GM12801 (cell line): ENCODE results near the gene RTN1.

ENCODE experiments used
- TF ChIP-seq, protein P1 (sequence below): IDR thresholded peaks from one replicate; pipeline ENCODE4 v1.5.1; 2011; ENCODE audit warnings: control low read depth; ENCODE audit not compliant: insufficient read length; ENCODE audit errors: extremely low read depth

Gene RTN1

GRCh38 chr14:59831121-59831730, 39.4 kb downstream of the RTN1 start:
- TF ChIP-seq, protein P1, sequence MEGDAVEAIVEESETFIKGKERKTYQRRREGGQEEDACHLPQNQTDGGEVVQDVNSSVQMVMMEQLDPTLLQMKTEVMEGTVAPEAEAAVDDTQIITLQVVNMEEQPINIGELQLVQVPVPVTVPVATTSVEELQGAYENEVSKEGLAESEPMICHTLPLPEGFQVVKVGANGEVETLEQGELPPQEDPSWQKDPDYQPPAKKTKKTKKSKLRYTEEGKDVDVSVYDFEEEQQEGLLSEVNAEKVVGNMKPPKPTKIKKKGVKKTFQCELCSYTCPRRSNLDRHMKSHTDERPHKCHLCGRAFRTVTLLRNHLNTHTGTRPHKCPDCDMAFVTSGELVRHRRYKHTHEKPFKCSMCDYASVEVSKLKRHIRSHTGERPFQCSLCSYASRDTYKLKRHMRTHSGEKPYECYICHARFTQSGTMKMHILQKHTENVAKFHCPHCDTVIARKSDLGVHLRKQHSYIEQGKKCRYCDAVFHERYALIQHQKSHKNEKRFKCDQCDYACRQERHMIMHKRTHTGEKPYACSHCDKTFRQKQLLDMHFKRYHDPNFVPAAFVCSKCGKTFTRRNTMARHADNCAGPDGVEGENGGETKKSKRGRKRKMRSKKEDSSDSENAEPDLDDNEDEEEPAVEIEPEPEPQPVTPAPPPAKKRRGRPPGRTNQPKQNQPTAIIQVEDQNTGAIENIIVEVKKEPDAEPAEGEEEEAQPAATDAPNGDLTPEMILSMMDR = no peak

DNA sequence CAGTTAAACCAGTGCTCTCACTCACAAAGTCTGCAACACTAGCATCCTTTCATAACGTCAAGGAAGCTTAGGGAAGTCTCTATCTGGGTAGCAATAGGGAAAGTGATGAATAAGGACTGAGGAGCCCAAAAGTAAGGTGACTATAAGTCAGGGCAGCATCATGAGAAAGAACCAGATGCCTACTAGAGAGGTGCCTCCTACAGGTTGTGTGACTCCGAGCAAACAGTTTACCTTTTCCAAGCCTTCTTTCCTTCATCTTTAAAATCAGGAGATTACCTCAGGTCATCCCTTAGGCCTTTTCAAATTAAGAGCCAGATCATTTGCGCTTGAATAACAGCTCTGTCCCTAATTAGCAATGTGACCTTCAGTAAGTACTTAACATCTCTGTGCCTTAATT, 40.2 kb downstream of the RTN1 start:
- TF ChIP-seq, protein P1 = no peak

DNA sequence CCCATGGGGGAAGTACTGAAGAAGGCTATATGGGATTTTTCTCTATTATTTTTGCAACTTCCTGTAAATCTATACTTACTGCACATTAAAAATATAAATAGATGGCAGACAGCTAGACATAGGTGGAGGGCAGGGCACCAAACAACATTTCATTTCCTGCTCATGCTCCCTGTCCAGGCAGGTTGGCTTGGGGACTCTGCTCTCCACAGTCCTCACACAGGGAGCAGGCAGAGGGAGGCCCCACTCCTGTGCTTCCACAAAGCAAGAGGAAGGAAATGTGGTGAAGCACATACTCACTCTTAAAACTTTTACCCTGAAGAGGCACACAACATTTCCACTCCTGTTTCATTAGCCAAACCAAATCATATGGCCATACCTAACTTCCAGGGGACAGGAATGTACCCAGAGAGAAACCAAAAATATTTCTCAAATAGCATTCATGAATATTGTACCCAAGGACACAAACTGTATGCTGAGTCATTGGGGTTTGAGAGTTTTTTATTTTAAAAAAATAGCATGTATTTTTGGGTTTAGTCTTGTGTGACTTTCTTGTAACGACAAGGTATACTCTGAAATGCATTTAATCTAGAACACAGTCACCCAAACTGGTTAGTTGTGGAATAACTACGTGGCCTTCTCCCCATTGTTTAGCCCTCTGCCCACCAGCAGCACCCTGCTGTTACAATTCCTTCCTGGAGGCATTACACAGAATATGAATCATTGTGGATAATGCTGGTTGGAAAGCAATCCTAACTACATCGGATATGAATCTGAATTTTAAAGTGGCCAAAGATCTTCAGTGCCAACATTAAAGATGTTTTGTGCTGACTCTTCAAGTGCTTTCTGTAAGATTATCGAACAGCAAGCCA, 40.9 kb downstream of the RTN1 start:
- TF ChIP-seq, protein P1 = no peak

DNA sequence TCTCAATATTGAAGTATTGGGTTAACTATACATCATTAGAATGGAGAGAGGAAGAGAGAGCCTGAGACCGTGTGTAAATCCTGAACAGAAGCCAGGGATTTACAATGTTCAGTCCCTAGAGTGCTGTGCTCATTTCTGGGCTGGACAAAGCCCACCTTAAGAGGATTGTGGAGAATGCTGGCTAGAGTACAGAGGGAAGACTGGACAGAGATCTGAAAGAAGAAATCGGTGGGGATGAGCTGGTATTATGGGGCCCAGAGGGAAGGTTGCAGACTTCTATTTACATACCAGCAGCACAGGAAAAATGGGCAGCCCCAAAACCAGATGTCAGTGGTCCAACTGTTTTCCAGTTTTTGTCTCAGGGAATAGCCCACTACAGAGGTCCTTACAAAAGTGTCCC, 42.3 kb downstream of the RTN1 start:
- TF ChIP-seq, protein P1 = no peak

DNA sequence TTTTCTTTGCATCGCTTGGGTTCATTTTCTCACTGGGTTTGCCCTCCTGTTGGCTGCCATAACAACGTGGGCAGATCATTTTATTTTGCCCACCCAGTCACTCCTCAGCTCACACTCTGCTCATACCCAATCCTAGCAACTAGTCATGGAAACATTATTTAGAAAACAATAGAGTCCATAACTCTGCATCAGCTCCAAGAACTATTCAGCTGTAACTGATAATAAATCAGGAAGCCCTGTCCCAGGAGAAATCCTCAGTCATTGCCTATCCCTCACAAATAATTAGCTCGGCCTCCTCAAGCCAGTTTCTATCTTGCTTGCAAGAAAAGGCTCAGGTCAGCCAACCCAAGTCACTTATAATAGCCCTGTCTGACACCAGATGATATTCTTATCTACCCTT, 43.2 kb downstream of the RTN1 start:
- TF ChIP-seq, protein P1 = no peak

DNA sequence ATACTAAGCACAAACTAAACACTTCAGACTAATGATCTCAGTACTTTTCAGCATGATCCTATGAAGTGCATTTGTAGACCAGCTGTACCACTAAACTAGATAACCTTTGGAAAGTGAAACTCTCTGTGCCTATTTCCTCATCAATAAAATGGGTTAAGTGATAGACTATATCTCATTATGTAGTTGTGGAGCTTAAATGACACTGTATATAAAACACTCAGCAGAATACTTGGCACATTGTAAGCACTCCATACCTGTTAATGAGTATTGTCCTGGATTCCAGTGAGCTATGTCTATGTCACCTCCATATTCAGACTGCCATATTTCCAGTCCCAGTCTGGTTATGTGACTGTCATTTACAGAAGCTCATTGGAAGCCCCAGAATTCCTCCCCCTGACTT, 44.4 kb downstream of the RTN1 start:
- TF ChIP-seq, protein P1 = no peak

- TF ChIP-seq, protein P1 = no peak
Measured at GRCh38 chr14:59823179-59823578, 47.4 kb downstream of the RTN1 start.
